SU-DHL-6 (cell line): ENCODE data around the gene PPFIBP1.

ENCODE experiments used
- H2AFZ ChIP-seq: fragments of 200-600 bp; sonication (generic); 2 replicates; pipeline ENCODE4 v1.6.1; 2014; ENCODE audit warnings: low read depth, mild to moderate bottlenecking, moderate library complexity, mixed read lengths, antibody characterized with exemption, low read length; ENCODE audit not compliant: severe bottlenecking
- H3F3A ChIP-seq: fragments of 200-600 bp; shearing (Covaris generic); 2 replicates; pipeline ENCODE4 v1.6.0; 2016; ENCODE audit warnings: antibody characterized with exemption, mild to moderate bottlenecking; ENCODE audit not compliant: insufficient read depth
- H3K27ac ChIP-seq: fragments of 200-600 bp; sonication (generic); 2 replicates; pipeline ENCODE4 v1.5.1; 2016; ENCODE audit warnings: low read depth, mild to moderate bottlenecking, low read length, moderate library complexity, mixed read lengths
- H3K27me3 ChIP-seq: fragments of 200-600 bp; sonication (generic), shearing (Covaris generic); 2 replicates; pipeline ENCODE4 v1.6.0; 2014; ENCODE audit warnings: mild to moderate bottlenecking, low read length
- H3K36me3 ChIP-seq: fragments of 200-600 bp; sonication (generic); 2 replicates; pipeline ENCODE4 v1.6.1; 2014; ENCODE audit warnings: mild to moderate bottlenecking, low read length, mixed read lengths
- H3K4me2 ChIP-seq: fragments of 300-600, 200-600 bp; shearing (Covaris generic), sonication (generic); 2 replicates; pipeline ENCODE4 v1.6.0; 2014; ENCODE audit warnings: low read length, low read depth, mild to moderate bottlenecking; ENCODE audit not compliant: poor library complexity, severe bottlenecking
- H3K4me3 ChIP-seq: fragments of 200-600 bp; sonication (generic); 2 replicates; pipeline ENCODE4 v1.5.1; 2014; ENCODE audit warnings: antibody characterized with exemption, low read length, mild to moderate bottlenecking, mixed read lengths; ENCODE audit not compliant: insufficient read depth, poor library complexity, severe bottlenecking
- H3K79me2 ChIP-seq: fragments of 200-600 bp; sonication (generic); 2 replicates; pipeline ENCODE4 v1.6.1; 2014; ENCODE audit warnings: mild to moderate bottlenecking, low read length, moderate library complexity; ENCODE audit not compliant: insufficient read depth
- H3K9ac ChIP-seq: fragments of 200-600 bp; sonication (generic); 2 replicates; pipeline ENCODE4 v1.7.0; 2014; ENCODE audit warnings: mild to moderate bottlenecking, low read length
- H3K9me2 ChIP-seq: fragments of 200-600 bp; sonication (generic); replicated peaks from 2 replicates; pipeline ENCODE4 v1.6.1; 2014; ENCODE audit warnings: low read length; ENCODE audit not compliant: insufficient read depth
- H3K9me3 ChIP-seq: fragments of 200-600 bp; sonication (generic); 2 replicates; pipeline ENCODE4 v1.6.1; 2014; ENCODE audit warnings: low read length, mixed read lengths; ENCODE audit not compliant: insufficient read depth
- H4K20me1 ChIP-seq: fragments of 200-600 bp; sonication (generic); 2 replicates; pipeline ENCODE4 v1.6.1; 2014; ENCODE audit warnings: low read depth, mild to moderate bottlenecking, antibody characterized with exemption, low read length, moderate library complexity, mixed read lengths
- CTCF ChIP-seq: fragments of 200-600 bp; sonication (generic); IDR thresholded peaks from one replicate; pipeline ENCODE4 v1.5.1; 2017; ENCODE audit warnings: antibody characterized with exemption, mild to moderate bottlenecking, low read length, moderate library complexity; ENCODE audit not compliant: insufficient read depth, poor library complexity, severe bottlenecking
- EZH2phosphoT487 ChIP-seq: fragments of 200-600 bp; sonication (generic), shearing (Covaris generic); conservative IDR thresholded peaks from 2 replicates; pipeline ENCODE4 v1.6.1; 2018; ENCODE audit warnings: mild to moderate bottlenecking, antibody characterized with exemption, low read length, moderate library complexity, mixed read lengths

PPFIBP1 gene

DNA sequence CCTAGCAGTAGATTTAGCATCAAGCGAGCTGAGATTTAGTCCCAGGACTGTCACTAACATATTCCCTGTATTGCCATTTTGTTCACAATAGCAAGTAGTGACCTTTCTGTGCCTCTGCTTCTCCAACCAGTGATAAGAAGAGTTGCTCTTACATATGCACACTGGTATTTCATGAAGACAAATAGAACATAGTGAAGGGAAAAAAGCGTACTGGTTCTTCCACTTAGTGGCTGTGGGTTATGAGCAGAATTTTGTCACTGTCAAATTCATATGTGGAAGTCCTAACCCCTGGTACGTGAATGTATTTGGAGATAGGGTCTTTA, 12.3 kb upstream of the PPFIBP1 start:
- H3K4me2 ChIP-seq = no peak overlapping the region
- no peak overlapping the region for H3K4me3 ChIP-seq
- no peaks in the 10 kb centered on the region for H3K27me3 ChIP-seq
- no peaks in the 10 kb centered on the region for H3K79me2 ChIP-seq
- no peak overlapping the region for H3K27ac ChIP-seq
- no peaks in the 10 kb centered on the region for H3K9me3 ChIP-seq
- no peak for TF ChIP-seq CTCF
- TF ChIP-seq EZH2phosphoT487 = no peak
- no peaks in the 10 kb centered on the region for H4K20me1 ChIP-seq
- no peaks in the 10 kb centered on the region for H3F3A ChIP-seq
- H2AFZ ChIP-seq = no peak overlapping the region
- H3K36me3 ChIP-seq = no peaks in the 10 kb centered on the region
- no peak overlapping the region for H3K9ac ChIP-seq
- H3K9me2 ChIP-seq = no peaks in the 10 kb centered on the region

GRCh38 chr12:27513155-27513824, 10.7 kb upstream of the PPFIBP1 start:
- TF ChIP-seq EZH2phosphoT487 = no peak
- no peak for TF ChIP-seq CTCF
- Histone ChIP-seq H3F3A (no peaks in the 10 kb centered on the region), H3K79me2 (no peaks in the 10 kb centered on the region), H4K20me1 (no peaks in the 10 kb centered on the region), H3K36me3 (no peaks in the 10 kb centered on the region), H3K9ac (no peak overlapping the region), H3K4me2 (no peak overlapping the region), H3K27ac (no peak overlapping the region), H2AFZ (no peak overlapping the region), H3K4me3 (no peak overlapping the region), H3K27me3 (no peaks in the 10 kb centered on the region), H3K9me2 (no peaks in the 10 kb centered on the region), H3K9me3 (no peaks in the 10 kb centered on the region)

GRCh38 chr12:27515671-27516070, 8.3 kb upstream of the PPFIBP1 start:
- H3K9me2 ChIP-seq = no peaks in the 10 kb centered on the region
- H3K4me2 ChIP-seq = no peak overlapping the region
- H3K9me3 ChIP-seq = no peaks in the 10 kb centered on the region

More at GRCh38 chr12:27515671-27516070, 8.3 kb upstream of the PPFIBP1 start:
- H3K36me3 ChIP-seq = no peaks in the 10 kb centered on the region
- H3K4me3 ChIP-seq = no peak overlapping the region
- no peak overlapping the region for H3K27ac ChIP-seq
- TF ChIP-seq CTCF = no peak
- TF ChIP-seq EZH2phosphoT487 = no peak
- no peaks in the 10 kb centered on the region for H3F3A ChIP-seq
- H3K9ac ChIP-seq = no peak overlapping the region
- no peaks in the 10 kb centered on the region for H4K20me1 ChIP-seq
- no peaks in the 10 kb centered on the region for H3K27me3 ChIP-seq
- no peaks in the 10 kb centered on the region for H3K79me2 ChIP-seq
- H2AFZ ChIP-seq = no peak overlapping the region
